HFF-Myc (cell line): ENCODE measurements around the gene KCTD11.

Experiments used
- DNase-seq: peaks from one replicate; pipeline ENCODE4 v3.0.0-alpha.2; 2011; ENCODE audit warnings: low read depth; ENCODE audit errors: extremely low read depth
- H3K4me3 ChIP-seq: replicated peaks from 2 replicates; pipeline ENCODE4 v1.5.1; 2011; ENCODE audit warnings: low read depth, mild to moderate bottlenecking, control low read depth, low read length
- CTCF ChIP-seq: IDR thresholded peaks from 2 replicates; pipeline ENCODE4 v1.5.1; 2012; ENCODE audit warnings: mild to moderate bottlenecking, low read depth, low read length, control low read depth; ENCODE audit errors: missing control alignments

The KCTD11 gene

GRCh38 chr17:7315570-7316235 is 36.3 kb upstream of the KCTD11 start:
- peak overlapping the region; percentile 66 for H3K4me3 ChIP-seq
- no peak for TF ChIP-seq CTCF
- DNase-seq: no peak

GRCh38 chr17:7317161-7317803 is 34.7 kb upstream of the KCTD11 start:
- no peak overlapping the region for H3K4me3 ChIP-seq
- no peak for TF ChIP-seq CTCF
- DNase-seq: no peak

- TF ChIP-seq CTCF: no peak
- H3K4me3 ChIP-seq: no peak overlapping the region
- no peak for DNase-seq
Measured at GRCh38 chr17:7318121-7318860, 33.7 kb upstream of the KCTD11 start.

GRCh38 chr17:7321466-7321865 is 30.5 kb upstream of the KCTD11 start:
- H3K4me3 ChIP-seq: no peak overlapping the region
- DNase-seq: no peak
- no peak for TF ChIP-seq CTCF

GRCh38 chr17:7322520-7323194 is 29.3 kb upstream of the KCTD11 start:
- no peak for TF ChIP-seq CTCF
- DNase-seq: no peak
- H3K4me3 ChIP-seq: no peak overlapping the region

- peak; percentile 95 for TF ChIP-seq CTCF
- no peak for DNase-seq
- H3K4me3 ChIP-seq: no peak overlapping the region
Measured at GRCh38 chr17:7323731-7324437, 28.1 kb upstream of the KCTD11 start.
